GM18526 (cell line): ENCODE results near the gene PAXIP1.

Experiments used
- POLR2A ChIP-seq: IDR thresholded peaks from 3 replicates; pipeline ENCODE4 v1.6.1; 2011; ENCODE audit not compliant: insufficient read length; ENCODE audit errors: extremely low read depth

Gene PAXIP1

GRCh38 chr7:154911862-154912455, 91.0 kb downstream of the PAXIP1 start:
- TF ChIP-seq POLR2A = no peak

GRCh38 chr7:154911411-154911810, 91.5 kb downstream of the PAXIP1 start:
- TF ChIP-seq POLR2A = no peak

GRCh38 chr7:154910977-154911376, 91.9 kb downstream of the PAXIP1 start:
- no peak for TF ChIP-seq POLR2A

GRCh38 chr7:154910125-154910524, 92.8 kb downstream of the PAXIP1 start:
- no peak for TF ChIP-seq POLR2A

- TF ChIP-seq POLR2A = no peak
These were observed 93.5 kb downstream of the PAXIP1 start for GRCh38 chr7:154909241-154910105.

- TF ChIP-seq POLR2A = no peak
These were observed 95.0 kb downstream of the PAXIP1 start for GRCh38 chr7:154907651-154908620.

GRCh38 chr7:154906736-154907355, 96.1 kb downstream of the PAXIP1 start:
- TF ChIP-seq POLR2A = no peak

GRCh38 chr7:154906201-154906600, 96.7 kb downstream of the PAXIP1 start:
- no peak for TF ChIP-seq POLR2A

GRCh38 chr7:154905615-154906014, 97.3 kb downstream of the PAXIP1 start:
- TF ChIP-seq POLR2A = no peak

- no peak for TF ChIP-seq POLR2A
These were observed 97.8 kb downstream of the PAXIP1 start for GRCh38 chr7:154905146-154905545.

- no peak for TF ChIP-seq POLR2A
These were observed 99.7 kb downstream of the PAXIP1 start for GRCh38 chr7:154903083-154903731.

- no peak for TF ChIP-seq POLR2A
These were observed 100.3 kb downstream of the PAXIP1 start for GRCh38 chr7:154902600-154903082.

GRCh38 chr7:154899862-154900261, 103.1 kb downstream of the PAXIP1 start:
- no peak for TF ChIP-seq POLR2A

- TF ChIP-seq POLR2A = no peak
These were observed 103.7 kb downstream of the PAXIP1 start for GRCh38 chr7:154898973-154899855.

GRCh38 chr7:154896076-154896475, 106.8 kb downstream of the PAXIP1 start:
- no peak for TF ChIP-seq POLR2A
